CD4-positive, alpha-beta T cell treated with Interleukin-1 beta for 1 hour (primary cell): ENCODE data around the gene MRPS12.
A peak's percentile ranks its signal among the peaks of the same experiment; 100 is the strongest.
"Not testable (repeated sequence)": the region's sequence is repeated elsewhere in the genome, so short reads cannot be mapped to it uniquely, and the experiment has no call there.

Experiments used
- DNase-seq, 2 donors: peaks; one replicate each; pipeline ENCODE4 v3.0.0-alpha.2; 2020 to 2022

Gene MRPS12

DNA sequence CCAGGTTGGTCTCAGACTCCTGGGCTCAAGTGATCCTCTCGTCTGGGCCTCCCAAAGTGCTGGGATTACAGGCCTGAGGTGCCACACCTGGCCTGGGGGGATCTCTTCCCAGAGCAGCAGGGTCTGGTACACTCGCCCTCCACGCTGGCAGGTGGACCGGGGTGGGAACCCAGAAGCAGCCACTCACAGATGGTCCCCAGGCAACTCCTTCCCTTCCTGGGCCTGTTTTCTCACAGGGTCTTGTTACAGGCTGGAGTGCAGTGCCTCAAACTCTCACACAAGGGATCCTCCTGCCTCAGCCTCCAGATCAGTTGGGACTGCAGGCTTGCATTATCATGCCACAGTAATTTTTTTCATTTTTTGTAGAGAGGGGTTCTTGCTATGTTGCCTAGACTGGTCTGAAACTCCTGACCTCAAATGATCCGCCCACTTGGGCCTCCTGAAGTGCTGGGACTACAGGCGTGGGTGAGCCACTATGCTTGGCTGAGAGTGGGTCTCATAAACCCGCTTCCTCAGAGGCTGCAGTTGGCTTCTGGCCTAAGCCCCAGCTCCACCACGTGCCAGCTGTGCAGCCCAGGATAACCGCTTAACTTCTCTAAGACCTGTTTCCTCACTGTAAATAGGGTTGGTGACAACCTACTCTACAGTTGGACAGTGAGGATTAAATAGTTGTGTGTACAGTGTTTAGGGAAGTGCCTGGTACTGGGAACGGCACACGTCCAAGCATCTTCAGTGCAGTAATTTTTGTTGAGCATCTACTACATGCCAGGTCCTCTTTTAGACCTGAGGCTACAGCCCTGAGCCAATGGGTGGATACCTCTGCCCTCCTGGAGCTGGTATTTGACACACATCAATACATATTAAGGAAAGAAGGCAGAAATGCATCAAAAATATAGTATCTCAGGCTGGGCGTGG is 17.9 kb upstream of the MRPS12 start:
- no peak for DNase-seq

DNA sequence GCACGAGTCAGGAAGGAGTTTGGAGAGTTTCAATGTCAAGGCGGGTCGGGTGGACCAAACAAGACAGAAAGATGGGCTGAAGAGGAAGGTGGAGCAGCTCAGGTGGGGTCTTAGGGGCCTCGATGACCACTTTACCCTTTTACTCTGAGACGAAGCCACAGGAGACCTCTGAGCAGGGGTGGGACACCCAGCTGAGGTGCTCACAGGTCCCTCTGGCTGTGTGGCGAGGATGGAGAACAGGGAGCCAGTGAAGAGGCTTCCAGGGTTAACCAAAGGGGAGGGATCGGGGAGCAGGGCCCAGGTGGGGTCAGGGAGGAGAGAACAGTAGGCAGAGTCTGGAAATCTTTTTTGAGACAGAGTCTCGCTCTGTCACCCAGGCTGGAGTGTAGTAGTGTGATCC is 16.8 kb upstream of the MRPS12 start:
- no peak for DNase-seq

DNA sequence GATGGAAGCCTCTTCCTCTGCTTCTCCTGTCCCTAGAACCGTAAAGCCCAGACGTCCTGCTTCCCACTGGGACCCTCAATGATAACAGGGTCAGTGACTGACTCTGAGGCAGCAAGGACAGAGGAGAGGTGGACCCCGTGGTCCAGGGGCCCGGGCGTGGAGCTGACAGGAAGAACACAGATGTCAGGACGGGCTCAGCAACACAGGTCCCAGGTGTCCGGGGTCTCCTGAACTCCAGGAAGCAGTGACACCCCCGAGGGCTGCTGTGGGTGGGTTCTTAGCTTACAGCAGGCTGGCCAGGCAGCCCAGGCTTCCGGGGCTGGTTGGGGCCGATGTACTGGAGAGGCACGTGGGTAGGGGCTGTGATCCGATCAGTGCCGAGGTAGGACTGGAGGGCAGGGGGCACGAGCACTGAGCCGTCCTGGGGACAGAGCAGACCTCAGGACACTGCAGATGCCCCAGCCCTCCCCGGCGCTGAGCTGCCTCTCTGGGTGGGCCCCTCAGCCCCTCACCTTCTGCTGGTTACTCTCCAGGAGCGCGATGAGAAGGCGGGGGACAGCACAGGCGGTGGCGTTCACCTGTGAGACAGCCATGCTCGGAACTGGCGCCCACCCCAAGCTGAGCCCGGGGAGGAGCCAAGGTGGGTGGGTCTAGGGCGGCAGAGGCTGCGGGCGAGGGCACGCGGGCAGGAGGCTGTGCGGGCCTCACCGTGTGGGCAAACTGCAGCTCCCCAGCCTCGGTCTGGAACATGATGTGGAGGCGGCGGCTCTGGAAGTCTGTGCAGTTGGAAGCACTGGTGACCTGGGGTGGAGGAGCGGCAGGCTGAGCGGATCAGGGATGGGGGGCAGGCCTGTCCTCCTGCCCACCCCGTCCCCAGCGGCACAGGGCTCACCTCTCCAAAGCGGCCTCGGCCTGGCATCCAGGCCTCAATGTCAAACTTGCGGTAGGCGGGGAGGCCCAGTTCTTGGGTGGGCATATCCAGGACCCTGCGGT is 15.1 kb upstream of the MRPS12 start:
- no peak for DNase-seq

DNA sequence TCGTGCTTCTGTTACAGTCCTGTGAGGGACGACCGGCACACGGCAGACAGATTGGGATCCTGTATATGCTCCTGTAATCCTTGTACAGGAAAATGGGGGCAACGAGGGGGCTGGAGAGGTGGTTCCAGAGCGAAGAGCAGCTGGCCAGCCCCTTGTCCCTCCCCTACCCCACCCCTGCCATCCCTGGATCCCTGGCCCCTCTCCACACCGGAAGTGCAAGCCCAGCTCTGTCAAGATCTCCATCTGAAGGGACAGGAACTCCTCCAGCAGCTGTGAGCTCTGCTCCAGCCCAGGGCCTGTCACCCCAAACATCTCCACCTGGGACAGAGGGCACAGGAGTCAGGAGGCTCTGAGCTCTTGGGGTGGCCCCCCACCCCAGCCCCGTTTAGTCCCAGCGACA is 13.2 kb upstream of the MRPS12 start:
- no peak for DNase-seq

DNA sequence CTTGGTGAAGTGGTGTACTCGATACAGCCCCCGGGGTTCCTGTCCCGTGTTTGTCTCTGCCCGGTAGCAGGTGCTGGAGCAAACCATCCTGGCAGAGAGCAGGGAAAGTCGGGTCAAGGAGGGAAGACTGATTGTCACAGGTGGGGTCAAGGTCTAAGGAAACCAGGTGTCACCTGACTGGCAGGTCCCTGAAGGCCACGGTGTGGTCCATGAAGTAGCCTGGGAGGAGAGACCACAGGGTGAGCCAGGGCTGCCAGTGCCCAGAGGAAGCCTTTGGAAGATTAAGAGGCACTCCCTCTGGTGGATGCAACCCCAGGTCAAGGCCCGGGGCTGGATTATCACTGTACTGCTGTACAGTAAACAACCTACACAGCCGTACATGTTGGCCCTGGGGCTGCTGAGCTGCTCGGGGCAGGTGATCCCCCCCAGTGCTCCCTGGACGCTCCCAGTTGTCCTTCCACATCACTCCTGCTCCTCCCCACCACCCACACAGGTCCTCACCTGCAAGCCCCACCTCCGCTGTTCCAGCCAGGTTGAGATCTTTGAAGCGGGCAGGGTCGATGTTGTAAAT is 12.7 kb upstream of the MRPS12 start:
- DNase-seq, result no peak

DNA sequence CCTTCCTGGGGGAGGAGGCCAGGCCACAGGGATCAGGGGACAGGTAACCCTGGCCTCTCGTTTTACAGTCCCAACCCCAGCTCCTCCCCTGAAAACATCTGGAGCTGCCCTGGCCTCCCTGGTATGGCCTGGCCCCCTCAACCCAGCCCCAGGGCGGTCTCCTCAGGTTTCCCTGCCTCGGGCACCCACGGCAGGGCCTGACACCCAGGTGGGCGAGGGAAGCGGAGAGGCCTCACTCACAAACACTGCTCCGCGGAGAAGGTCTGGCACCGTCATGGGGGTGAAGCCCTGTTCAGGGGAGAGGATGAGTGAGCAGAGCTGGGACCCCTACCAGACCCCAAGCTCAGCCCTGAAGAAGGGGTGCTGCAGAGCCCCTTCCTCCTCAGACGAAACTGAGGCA is 12.2 kb upstream of the MRPS12 start:
- no peak for DNase-seq

DNA sequence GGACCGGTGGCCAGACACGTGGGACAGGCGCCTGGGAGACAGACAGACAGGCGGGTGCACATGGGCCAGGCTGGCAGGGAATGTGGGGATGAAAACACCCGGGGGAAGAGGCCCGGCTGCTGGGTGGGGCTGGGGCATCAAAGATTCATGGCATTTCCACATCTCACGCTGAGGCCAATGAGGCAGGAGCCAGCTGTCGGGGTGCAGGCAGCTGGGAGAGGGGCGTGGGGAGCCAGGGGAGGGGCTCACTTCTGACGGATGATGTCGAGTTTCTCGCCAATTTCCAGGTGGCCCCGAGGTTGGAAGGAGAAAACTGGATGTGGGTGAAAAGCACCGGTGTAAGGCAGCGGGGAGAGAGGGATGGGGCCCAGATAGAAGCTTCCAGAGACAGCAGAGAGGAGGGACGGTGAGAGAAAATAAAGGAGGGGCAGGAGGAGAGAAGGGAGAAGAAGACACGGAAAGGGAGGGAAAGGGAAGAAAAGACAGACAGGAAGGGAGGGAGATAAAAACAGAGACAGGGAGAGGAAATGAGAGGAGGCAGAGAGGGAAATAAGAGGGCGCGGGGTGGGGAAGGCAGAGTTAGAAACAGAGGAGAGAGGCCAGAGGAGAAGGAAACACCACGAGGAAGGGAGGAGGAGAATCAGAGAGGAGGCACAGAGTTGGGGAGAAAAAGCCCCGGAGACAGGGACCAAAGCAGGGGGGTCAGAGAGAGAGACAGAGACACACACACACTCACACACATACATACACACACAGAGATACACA is 10.7 kb upstream of the MRPS12 start:
- no peak for DNase-seq

DNA sequence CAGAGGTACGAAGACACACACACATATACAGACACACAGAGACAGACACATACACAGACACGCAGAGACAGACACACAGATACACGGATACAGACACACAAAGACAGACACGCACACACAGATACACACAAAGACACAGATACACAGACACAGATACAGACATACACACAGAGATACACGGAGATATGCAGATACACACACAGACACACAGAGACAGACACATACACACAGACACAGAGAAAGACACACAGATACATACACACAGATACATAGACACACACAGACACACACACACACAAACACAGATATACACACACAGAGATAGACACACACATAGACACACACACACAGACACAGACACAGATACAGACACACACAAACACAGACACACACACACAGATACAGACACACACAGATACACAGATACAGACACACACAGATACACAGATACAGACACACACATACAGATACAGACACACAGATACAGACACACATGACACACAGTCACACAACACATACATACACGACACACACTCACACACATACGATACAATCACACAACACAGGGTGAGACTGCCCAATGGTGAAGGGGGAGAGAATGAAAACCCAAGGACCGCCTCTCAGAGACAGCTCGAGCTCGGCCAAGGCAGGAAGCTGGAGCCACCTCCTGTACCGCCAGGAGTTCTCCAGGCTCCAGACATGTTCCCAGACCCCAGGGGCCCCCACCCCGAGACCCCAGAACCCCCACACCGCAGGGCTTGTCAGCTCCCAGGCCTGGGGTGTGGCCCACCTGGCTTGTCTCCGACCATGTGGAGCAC is 9.9 kb upstream of the MRPS12 start:
- DNase-seq, result no peak

DNA sequence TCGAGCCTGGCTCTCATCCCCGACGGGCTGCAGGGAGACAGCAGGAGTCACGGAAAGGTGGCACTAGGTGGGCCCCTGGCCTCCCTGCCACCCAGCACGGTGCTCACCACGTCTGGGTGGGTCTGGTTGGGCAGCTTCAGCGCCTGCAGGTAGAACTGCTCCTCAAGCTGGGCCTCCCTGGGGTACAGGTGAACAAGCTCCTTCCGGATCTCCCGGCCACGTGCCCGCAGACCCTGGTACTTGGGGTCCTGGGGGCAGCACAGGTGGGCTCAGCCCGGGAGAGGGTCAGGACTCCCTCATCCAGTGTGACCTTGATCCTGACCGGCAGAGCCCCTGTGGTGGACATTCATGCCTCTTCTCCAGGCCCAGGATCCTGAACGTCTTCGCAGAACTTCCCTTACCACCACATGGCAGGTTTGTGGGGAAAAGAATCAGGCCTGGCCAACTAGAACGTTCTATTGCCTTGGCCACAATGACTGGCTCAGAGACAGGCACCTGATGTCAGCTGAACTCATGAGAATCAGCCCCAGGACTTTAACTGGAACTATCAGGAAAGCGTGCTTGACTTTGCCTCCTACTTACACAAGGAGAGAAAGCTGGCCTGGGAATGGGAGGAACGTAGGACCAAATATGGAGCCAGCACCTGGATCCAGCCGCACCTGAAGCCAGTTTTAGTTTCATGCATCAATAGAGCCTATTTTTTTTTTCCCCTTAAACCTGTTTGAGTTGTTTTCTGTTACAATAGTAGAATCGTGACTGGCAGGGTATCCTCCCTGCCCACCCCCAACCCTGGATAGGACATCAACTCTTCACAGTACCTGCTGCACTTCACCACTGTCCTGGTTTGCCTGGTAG is 9.1 kb upstream of the MRPS12 start:
- DNase-seq, result no peak

DNA sequence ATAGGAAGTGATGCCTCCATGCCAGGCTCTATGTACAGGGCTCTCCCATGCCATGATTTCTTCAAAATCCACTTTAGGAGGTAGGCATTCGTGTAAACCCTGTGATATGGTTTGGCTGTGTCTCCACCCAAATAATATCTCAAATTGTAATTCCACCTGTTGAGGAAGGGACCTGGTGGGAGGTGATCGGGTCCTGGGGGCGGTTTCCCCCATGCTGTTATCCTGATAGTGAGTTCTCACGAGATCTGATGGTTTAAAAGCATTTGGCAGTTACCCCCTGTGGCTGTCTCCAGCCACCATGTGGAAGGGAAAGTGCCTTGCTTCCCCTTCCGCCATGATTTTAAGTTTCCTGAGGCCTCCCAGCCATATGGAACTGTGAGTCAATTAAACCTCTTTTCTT is 8.3 kb upstream of the MRPS12 start:
- no peak for DNase-seq

DNA sequence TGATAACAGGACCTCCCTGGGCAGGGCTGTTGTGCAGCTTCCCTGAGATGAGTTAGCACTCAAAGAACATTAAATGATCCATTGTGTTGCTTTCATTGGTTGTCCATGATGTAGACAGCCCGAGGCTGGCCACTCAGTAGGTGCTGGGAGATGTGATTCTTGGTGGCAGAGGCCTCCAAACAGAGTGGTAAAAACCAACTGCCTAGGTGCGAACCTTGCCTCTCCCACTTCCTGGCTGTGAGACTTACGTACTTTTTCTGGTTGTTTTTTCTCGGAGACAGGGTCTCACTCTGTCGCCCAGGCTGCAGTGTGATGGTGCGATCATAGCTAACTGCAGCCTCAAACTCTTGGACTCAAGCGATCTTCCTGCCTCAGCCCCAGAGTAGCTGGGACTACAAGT is 6.4 kb upstream of the MRPS12 start:
- DNase-seq, result peak; percentile 62 to 64

DNA sequence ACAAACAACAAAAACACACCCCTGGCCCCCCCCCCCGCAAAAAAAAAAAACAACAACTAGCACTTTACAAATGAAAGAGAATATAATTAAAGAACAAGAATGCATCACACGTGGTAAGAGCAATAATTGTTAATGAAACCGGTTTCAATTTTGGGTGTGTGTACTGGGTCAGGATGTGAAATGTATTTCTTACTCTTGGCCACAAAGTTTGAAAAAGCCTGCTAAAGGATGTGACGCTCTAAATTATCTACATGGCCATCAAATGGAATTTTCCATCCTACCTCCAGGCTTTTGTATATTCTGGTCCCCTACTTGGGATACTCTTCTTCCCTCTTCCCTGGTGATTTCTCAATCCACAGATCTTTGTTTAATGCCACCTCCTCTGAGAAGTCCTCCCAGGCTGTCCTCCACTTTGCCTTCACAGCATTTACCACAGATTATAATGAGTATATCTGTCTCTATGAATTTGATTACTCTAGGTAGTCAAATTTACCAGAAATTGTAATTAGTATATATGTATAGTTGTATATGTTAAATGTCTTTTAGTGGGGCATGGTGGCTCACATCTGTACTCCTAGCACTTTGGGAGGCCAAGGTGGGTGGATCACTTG is 2.2 kb upstream of the MRPS12 start:
- peak in 1 of 2 donors; percentile 40 for DNase-seq

DNA sequence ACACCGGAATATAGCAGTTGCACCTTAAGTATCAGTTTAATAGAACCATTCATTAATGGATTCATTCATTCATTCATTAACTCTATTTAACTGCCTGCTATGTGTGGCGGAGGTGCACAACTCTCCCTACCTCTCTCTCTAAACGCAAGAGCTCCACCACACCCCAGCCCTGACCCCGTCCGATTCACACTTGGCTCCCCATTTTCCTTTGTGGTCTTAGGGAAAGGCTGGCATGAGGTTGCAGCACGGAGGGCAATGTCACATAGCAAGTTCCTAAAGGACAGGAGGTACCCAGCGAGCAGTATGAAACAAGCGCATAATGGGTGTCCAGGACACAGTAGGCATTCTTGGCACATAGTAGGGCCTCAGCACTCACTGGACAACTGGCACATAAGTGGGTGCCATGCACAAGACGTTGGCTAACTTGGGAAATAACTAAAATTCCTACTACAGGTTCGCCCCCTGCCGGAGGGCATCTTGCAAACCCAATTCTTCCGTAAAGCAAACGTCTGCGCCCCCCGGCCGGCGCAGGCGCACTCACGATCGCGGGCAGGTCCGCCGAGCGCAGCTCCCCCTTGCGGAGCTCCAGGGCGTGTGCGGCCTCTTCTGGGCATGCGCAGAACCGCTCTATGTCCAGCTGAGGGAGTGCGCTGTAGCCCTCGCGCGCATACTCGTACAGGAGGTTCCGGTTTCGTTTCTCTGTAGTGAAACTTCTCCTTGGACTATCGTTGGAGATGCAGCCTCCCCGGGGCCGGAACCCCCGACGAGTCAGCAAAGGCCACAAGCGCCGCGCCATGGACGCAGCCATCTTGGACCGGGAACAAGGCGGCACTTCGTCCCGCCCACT is 592 bp upstream of the MRPS12 start, which contains the start of gene SARS2:
Gene SARS2, minus strand, starts transcription at position 835 of the 847 bp plus-strand sequence. Its CDS starts 27 bp downstream, at position 808.
- peak; percentile 93 to 94 for DNase-seq

DNA sequence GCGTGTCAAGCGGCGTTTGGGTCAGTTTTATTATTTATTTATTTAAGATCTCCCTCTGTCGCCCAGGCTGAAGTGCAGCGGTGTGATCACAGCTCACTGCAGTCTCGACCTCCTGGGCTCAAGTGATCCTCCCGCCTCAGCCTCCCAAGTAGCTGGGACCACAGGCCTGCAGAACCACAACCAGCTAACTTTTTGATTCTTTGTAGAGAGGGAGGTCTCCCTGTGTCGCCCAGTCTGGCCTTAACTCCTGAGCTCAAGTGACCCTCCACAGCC is 713 bp downstream of the MRPS12 start:
- DNase-seq, result no peak

DNA sequence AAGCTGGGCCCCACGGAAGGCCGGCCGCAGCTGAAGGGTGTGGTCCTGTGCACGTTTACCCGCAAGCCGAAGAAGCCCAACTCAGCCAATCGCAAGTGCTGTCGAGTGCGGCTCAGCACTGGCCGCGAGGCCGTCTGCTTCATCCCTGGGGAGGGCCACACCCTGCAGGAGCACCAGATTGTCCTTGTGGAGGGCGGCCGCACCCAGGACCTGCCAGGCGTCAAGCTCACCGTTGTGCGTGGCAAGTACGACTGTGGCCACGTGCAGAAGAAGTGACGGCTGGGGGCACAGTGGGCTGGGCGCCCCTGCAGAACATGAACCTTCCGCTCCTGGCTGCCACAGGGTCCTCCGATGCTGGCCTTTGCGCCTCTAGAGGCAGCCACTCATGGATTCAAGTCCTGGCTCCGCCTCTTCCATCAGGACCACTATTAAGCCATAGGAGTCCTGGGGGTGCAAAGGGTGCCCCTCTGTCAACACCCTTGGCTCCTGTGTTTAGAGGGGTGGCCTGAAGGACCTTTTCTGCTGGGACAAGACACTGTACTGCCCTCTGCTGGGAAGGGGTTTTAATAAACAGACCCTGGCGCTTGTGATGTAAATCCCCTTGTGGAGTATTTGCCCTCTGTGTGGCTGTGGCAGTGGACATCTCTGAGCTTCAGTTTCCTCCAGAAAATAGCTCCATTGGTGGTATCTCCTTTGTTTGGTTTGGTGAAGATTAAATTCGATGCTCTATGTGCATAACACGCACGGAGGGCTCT is 1.9 kb downstream of the MRPS12 start:
- DNase-seq, result peak; percentile 35 to 58

DNA sequence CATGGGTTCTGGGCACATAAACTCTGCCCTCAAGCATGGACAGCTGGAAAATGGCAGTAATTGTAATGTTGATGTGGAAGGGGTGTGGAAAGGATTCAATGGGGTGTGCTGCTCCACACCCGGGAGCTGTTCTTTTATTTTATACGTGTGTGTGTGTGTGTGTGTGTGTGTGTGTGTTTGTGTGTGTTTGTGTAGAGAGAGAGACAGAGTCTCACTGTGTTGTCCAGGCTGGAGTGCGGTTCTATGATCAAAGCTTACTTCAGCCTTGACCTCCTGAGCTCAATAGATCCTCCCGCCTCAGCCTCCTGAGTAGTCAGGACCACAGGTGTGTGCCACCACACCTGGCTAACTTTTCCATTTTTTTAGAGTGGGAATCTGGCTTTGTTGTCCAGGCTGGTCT is 2.8 kb downstream of the MRPS12 start:
- DNase-seq, result no peak

DNA sequence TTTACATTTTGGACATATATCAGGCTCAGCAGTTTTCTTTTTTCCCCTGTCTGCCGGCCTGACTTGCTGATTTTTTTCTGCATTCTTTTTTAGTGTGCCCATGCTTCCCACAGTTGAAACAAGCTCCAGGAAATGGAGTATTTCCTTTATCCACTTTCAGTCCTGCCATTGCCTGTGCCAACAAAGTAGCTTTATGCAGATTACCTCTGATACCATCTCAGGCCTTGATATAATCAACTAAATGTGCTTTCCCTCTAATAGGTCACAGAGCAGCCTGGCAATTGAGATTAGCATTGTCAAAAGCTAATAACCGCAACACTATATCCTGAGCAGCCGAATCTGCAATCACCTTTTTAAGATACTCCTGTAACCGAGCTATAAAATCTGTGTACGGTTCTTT is 9.2 kb downstream of the MRPS12 start:
- no peak for DNase-seq

DNA sequence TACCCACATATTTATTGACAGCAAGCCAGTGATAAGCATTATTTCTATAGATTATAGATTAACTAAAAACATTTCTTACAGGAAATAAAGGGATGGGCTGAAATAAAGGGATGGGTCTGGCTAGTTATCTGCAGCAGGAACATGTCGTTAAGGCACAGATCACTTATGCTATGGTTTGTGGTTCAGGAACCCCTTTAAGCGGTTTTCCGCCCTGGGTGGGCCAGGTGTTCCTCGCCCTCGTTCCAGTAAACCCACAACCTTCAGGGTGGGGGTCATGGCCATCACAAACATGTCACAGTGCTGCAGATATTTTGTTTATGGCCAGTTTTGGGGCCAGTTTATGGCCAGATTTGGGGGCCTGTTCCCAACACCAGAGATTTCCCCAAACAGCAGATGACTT is 10.7 kb downstream of the MRPS12 start:
- DNase-seq, result not testable (repeated sequence)

DNA sequence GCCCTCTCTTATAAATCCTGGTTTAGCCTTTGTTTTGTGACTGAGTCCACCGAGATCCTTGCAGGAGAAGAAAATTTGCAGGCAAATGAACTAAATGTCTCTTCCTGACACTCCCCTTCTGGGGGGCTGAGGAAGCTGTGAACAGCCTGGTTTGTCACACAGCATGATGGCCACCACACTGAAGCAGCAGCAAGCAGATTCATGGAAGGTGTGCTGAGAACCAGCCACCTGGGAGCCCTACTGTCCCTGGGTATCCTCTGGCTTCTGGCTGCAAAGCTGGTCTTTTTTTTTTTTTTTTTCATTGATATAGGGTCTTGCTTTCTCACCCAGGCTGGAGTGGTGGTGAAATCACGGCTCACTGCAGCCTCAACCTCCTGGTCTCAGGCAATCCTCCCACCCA is 11.2 kb downstream of the MRPS12 start:
- DNase-seq, result no peak
